ENCODE results near the gene PPM1E. TPM values are rescaled to one million over a fixed set of nuclear protein-coding genes. Genes with fewer than 3 reads are reported as not detected.

The PPM1E gene
- polyA plus RNA-seq, 1 donor = 1.2 TPM

GRCh38 chr17:59003860-59004259 lies 248.2 kb downstream of the PPM1E start:
- Histone ChIP-seq H3K27me3 (ENCODE audit: control insufficient read depth, insufficient read depth, low read length) (no peaks in the 10 kb centered on the region), H3K4me1 (ENCODE audit: control insufficient read depth, insufficient read depth, low read length) (no peaks in the 10 kb centered on the region), H3K9me3 (ENCODE audit: control insufficient read depth, low read depth, low read length) (no peaks in the 10 kb centered on the region), H3K36me3 (ENCODE audit: control insufficient read depth, insufficient read depth, low read length) (peaks cover 10% of the 10 kb centered on the region), H3K4me3 (ENCODE audit: low read length) (no peak overlapping the region), H3K27ac (ENCODE audit: low read length) (no peak overlapping the region)
- no CpG with 5 or more reads among the region's 1 CpG for WGBS (ENCODE audit: insufficient coverage, low lambda C conversion rate)
- no peak for DNase-seq

GRCh38 chr17:59004338-59005111 lies 248.9 kb downstream of the PPM1E start:
- peak; percentile 21 to 35 for DNase-seq
- WGBS (ENCODE audit: insufficient coverage, low lambda C conversion rate) = 38% methylated on average over 3 of the region's 4 CpGs

GRCh38 chr17:59007995-59008394 lies 252.3 kb downstream of the PPM1E start:
- no peak overlapping the region for H3K27ac ChIP-seq (ENCODE audit: low read length)

More at GRCh38 chr17:59004338-59005111, 248.9 kb downstream of the PPM1E start:
- Histone ChIP-seq H3K9me3 (ENCODE audit: control insufficient read depth, low read depth, low read length) (no peaks in the 10 kb centered on the region), H3K27me3 (ENCODE audit: control insufficient read depth, insufficient read depth, low read length) (no peaks in the 10 kb centered on the region), H3K36me3 (ENCODE audit: control insufficient read depth, insufficient read depth, low read length) (peaks cover 8% of the 10 kb centered on the region), H3K4me3 (ENCODE audit: low read length) (no peak overlapping the region), H3K27ac (ENCODE audit: low read length) (no peak overlapping the region), H3K4me1 (ENCODE audit: control insufficient read depth, insufficient read depth, low read length) (no peaks in the 10 kb centered on the region)

GRCh38 chr17:59008737-59009136 lies 253.1 kb downstream of the PPM1E start:
- no peak for DNase-seq
- Histone ChIP-seq H3K9me3 (ENCODE audit: control insufficient read depth, low read depth, low read length) (no peaks in the 10 kb centered on the region), H3K36me3 (ENCODE audit: control insufficient read depth, insufficient read depth, low read length) (peaks cover 8% of the 10 kb centered on the region), H3K4me1 (ENCODE audit: control insufficient read depth, insufficient read depth, low read length) (no peaks in the 10 kb centered on the region), H3K27me3 (ENCODE audit: control insufficient read depth, insufficient read depth, low read length) (no peaks in the 10 kb centered on the region), H3K4me3 (ENCODE audit: low read length) (no peak overlapping the region), H3K27ac (ENCODE audit: low read length) (no peak overlapping the region)
- WGBS (ENCODE audit: insufficient coverage, low lambda C conversion rate) = no CpG with 5 or more reads among the region's 2 CpGs

More at GRCh38 chr17:59007995-59008394, 252.3 kb downstream of the PPM1E start:
- no peaks in the 10 kb centered on the region for H3K9me3 ChIP-seq (ENCODE audit: control insufficient read depth, low read depth, low read length)
- H3K4me3 ChIP-seq (ENCODE audit: low read length) = no peak overlapping the region
- H3K36me3 ChIP-seq (ENCODE audit: control insufficient read depth, insufficient read depth, low read length) = peaks cover 8% of the 10 kb centered on the region
- no peaks in the 10 kb centered on the region for H3K27me3 ChIP-seq (ENCODE audit: control insufficient read depth, insufficient read depth, low read length)
- no CpG with 5 or more reads among the region's 2 CpGs for WGBS (ENCODE audit: insufficient coverage, low lambda C conversion rate)
- peak in 1 of 2 donors; percentile 4 for DNase-seq
- no peaks in the 10 kb centered on the region for H3K4me1 ChIP-seq (ENCODE audit: control insufficient read depth, insufficient read depth, low read length)

GRCh38 chr17:59010026-59010425 lies 254.4 kb downstream of the PPM1E start:
- DNase-seq = no peak
- Histone ChIP-seq H3K27ac (ENCODE audit: low read length) (no peak overlapping the region), H3K9me3 (ENCODE audit: control insufficient read depth, low read depth, low read length) (no peaks in the 10 kb centered on the region), H3K36me3 (ENCODE audit: control insufficient read depth, insufficient read depth, low read length) (peaks cover 8% of the 10 kb centered on the region), H3K4me1 (ENCODE audit: control insufficient read depth, insufficient read depth, low read length) (no peaks in the 10 kb centered on the region), H3K4me3 (ENCODE audit: low read length) (no peak overlapping the region), H3K27me3 (ENCODE audit: control insufficient read depth, insufficient read depth, low read length) (no peaks in the 10 kb centered on the region)
- WGBS (ENCODE audit: insufficient coverage, low lambda C conversion rate) = no CpG with 5 or more reads among the region's 2 CpGs

- H3K36me3 ChIP-seq (ENCODE audit: control insufficient read depth, insufficient read depth, low read length) = peaks cover 12% of the 10 kb centered on the region
- WGBS (ENCODE audit: insufficient coverage, low lambda C conversion rate) = no CpG with 5 or more reads among the region's 2 CpGs
- DNase-seq = no peak
Observed at GRCh38 chr17:59011975-59012374, 256.3 kb downstream of the PPM1E start.

GRCh38 chr17:59018019-59018418 lies 262.4 kb downstream of the PPM1E start:
- H3K9me3 ChIP-seq (ENCODE audit: control insufficient read depth, low read depth, low read length) = no peaks in the 10 kb centered on the region
- no peaks in the 10 kb centered on the region for H3K27me3 ChIP-seq (ENCODE audit: control insufficient read depth, insufficient read depth, low read length)
- H3K36me3 ChIP-seq (ENCODE audit: control insufficient read depth, insufficient read depth, low read length) = peaks cover 6% of the 10 kb centered on the region
- WGBS (ENCODE audit: insufficient coverage, low lambda C conversion rate) = no CpG with 5 or more reads among the region's 1 CpG
- H3K4me1 ChIP-seq (ENCODE audit: control insufficient read depth, insufficient read depth, low read length) = no peaks in the 10 kb centered on the region
- no peak overlapping the region for H3K27ac ChIP-seq (ENCODE audit: low read length)
- H3K4me3 ChIP-seq (ENCODE audit: low read length) = no peak overlapping the region
- DNase-seq = no peak

More at GRCh38 chr17:59011975-59012374, 256.3 kb downstream of the PPM1E start:
- H3K9me3 ChIP-seq (ENCODE audit: control insufficient read depth, low read depth, low read length) = no peaks in the 10 kb centered on the region
- no peak overlapping the region for H3K27ac ChIP-seq (ENCODE audit: low read length)
- H3K4me3 ChIP-seq (ENCODE audit: low read length) = no peak overlapping the region
- H3K4me1 ChIP-seq (ENCODE audit: control insufficient read depth, insufficient read depth, low read length) = no peaks in the 10 kb centered on the region
- no peaks in the 10 kb centered on the region for H3K27me3 ChIP-seq (ENCODE audit: control insufficient read depth, insufficient read depth, low read length)

GRCh38 chr17:59024916-59025315 lies 269.3 kb downstream of the PPM1E start:
- Histone ChIP-seq H3K9me3 (ENCODE audit: control insufficient read depth, low read depth, low read length) (no peaks in the 10 kb centered on the region), H3K27me3 (ENCODE audit: control insufficient read depth, insufficient read depth, low read length) (no peaks in the 10 kb centered on the region), H3K36me3 (ENCODE audit: control insufficient read depth, insufficient read depth, low read length) (peaks cover 8% of the 10 kb centered on the region), H3K27ac (ENCODE audit: low read length) (no peak overlapping the region), H3K4me1 (ENCODE audit: control insufficient read depth, insufficient read depth, low read length) (no peaks in the 10 kb centered on the region), H3K4me3 (ENCODE audit: low read length) (no peak overlapping the region)
- no peak for DNase-seq
- 83% methylated on average over 1 of the region's 2 CpGs for WGBS (ENCODE audit: insufficient coverage, low lambda C conversion rate)

- no peak overlapping the region for H3K27ac ChIP-seq (ENCODE audit: low read length)
- no CpG with 5 or more reads among the region's 1 CpG for WGBS (ENCODE audit: insufficient coverage, low lambda C conversion rate)
- H3K27me3 ChIP-seq (ENCODE audit: control insufficient read depth, insufficient read depth, low read length) = no peaks in the 10 kb centered on the region
- peaks cover 8% of the 10 kb centered on the region for H3K36me3 ChIP-seq (ENCODE audit: control insufficient read depth, insufficient read depth, low read length)
- no peaks in the 10 kb centered on the region for H3K4me1 ChIP-seq (ENCODE audit: control insufficient read depth, insufficient read depth, low read length)
- no peak for DNase-seq
- H3K9me3 ChIP-seq (ENCODE audit: control insufficient read depth, low read depth, low read length) = no peaks in the 10 kb centered on the region
- H3K4me3 ChIP-seq (ENCODE audit: low read length) = no peak overlapping the region
Observed at GRCh38 chr17:59026176-59026939, 270.7 kb downstream of the PPM1E start.

GRCh38 chr17:59027750-59028149 lies 272.1 kb downstream of the PPM1E start:
- H3K4me1 ChIP-seq (ENCODE audit: control insufficient read depth, insufficient read depth, low read length) = no peaks in the 10 kb centered on the region
- H3K27ac ChIP-seq (ENCODE audit: low read length) = no peak overlapping the region
- no peak overlapping the region for H3K4me3 ChIP-seq (ENCODE audit: low read length)
- 96% methylated on average over 2 of the region's 4 CpGs for WGBS (ENCODE audit: insufficient coverage, low lambda C conversion rate)
- H3K27me3 ChIP-seq (ENCODE audit: control insufficient read depth, insufficient read depth, low read length) = no peaks in the 10 kb centered on the region
- no peak for DNase-seq
- H3K36me3 ChIP-seq (ENCODE audit: control insufficient read depth, insufficient read depth, low read length) = peaks cover 12% of the 10 kb centered on the region
- H3K9me3 ChIP-seq (ENCODE audit: control insufficient read depth, low read depth, low read length) = no peaks in the 10 kb centered on the region
